H9 (cell line): ENCODE results near the gene BAZ1B. TPM values are rescaled to one million over a fixed set of nuclear protein-coding genes. Genes with fewer than 3 reads are reported as not detected.

ENCODE experiments used
- DNase-seq: peaks from one replicate; pipeline ENCODE4 v3.0.0-alpha.2; 2017
- H2AFZ ChIP-seq: one replicate; pipeline ENCODE4 v1.6.1; 2013; ENCODE audit warnings: mild to moderate bottlenecking, low read length, control low read depth, moderate library complexity
- H2AK5ac ChIP-seq: 2 replicates; pipeline ENCODE4 v1.6.1; 2013; ENCODE audit warnings: low read length, control low read depth, mixed read lengths; ENCODE audit not compliant: insufficient read length
- H2BK120ac ChIP-seq: one replicate; pipeline ENCODE4 v1.6.1; 2013; ENCODE audit warnings: low read depth, mild to moderate bottlenecking, low read length, control low read depth, inconsistent platforms; ENCODE audit not compliant: poor library complexity, severe bottlenecking
- H2BK12ac ChIP-seq: 2 replicates; pipeline ENCODE4 v1.6.1; 2013; ENCODE audit warnings: low read length, control low read depth, mixed read lengths, low read depth; ENCODE audit not compliant: insufficient read length
- H2BK15ac ChIP-seq: 2 replicates; pipeline ENCODE4 v1.6.1; 2013; ENCODE audit warnings: low read depth, low read length, control low read depth
- H2BK20ac ChIP-seq: one replicate; pipeline ENCODE4 v1.6.1; 2013; ENCODE audit warnings: low read depth, mild to moderate bottlenecking, low read length, control low read depth, inconsistent platforms; ENCODE audit not compliant: poor library complexity, severe bottlenecking
- H2BK5ac ChIP-seq: 2 replicates; pipeline ENCODE4 v1.6.1; 2013; ENCODE audit warnings: low read length, control low read depth, mixed read lengths; ENCODE audit not compliant: insufficient read length
- H3K14ac ChIP-seq: 2 replicates; pipeline ENCODE4 v1.6.1; 2013; ENCODE audit warnings: low read length, control low read depth; ENCODE audit not compliant: insufficient read depth
- H3K18ac ChIP-seq: 2 replicates; pipeline ENCODE4 v1.6.1; 2013; ENCODE audit warnings: low read depth, mild to moderate bottlenecking, mixed read lengths, low read length, control low read depth; ENCODE audit not compliant: insufficient read length
- H3K23ac ChIP-seq: 2 replicates; pipeline ENCODE4 v1.6.1; 2013; ENCODE audit warnings: low read length, control low read depth, mixed read lengths, low read depth; ENCODE audit not compliant: insufficient read length
- H3K23me2 ChIP-seq: 2 replicates; pipeline ENCODE4 v1.6.1; 2013; ENCODE audit warnings: low read depth, mild to moderate bottlenecking, mixed read lengths, low read length, control low read depth; ENCODE audit not compliant: insufficient read length, poor library complexity, severe bottlenecking
- H3K27ac ChIP-seq: 2 replicates; pipeline ENCODE4 v1.5.1; 2013; ENCODE audit warnings: low read length, control low read depth, mixed read lengths, low read depth; ENCODE audit not compliant: insufficient read length
- H3K27me3 ChIP-seq: 2 replicates; pipeline ENCODE4 v1.6.1; 2013; ENCODE audit warnings: low read length, control low read depth, inconsistent platforms; ENCODE audit not compliant: insufficient read depth
- H3K4ac ChIP-seq: 2 replicates; pipeline ENCODE4 v1.6.1; 2013; ENCODE audit warnings: low read depth, mild to moderate bottlenecking, control low read depth, inconsistent platforms, low read length, moderate library complexity
- H3K4me1 ChIP-seq: 2 replicates; pipeline ENCODE4 v1.6.1; 2013; ENCODE audit warnings: low read length, control low read depth, inconsistent platforms; ENCODE audit not compliant: insufficient read depth
- H3K4me2 ChIP-seq: 2 replicates; pipeline ENCODE4 v1.6.1; 2013; ENCODE audit warnings: low read length, control low read depth, mixed read lengths; ENCODE audit not compliant: insufficient read length, insufficient read depth
- H3K56ac ChIP-seq: 2 replicates; pipeline ENCODE4 v1.6.1; 2013; ENCODE audit warnings: low read depth, mild to moderate bottlenecking, mixed read lengths, low read length, control low read depth; ENCODE audit not compliant: insufficient read length
- H3K79me1 ChIP-seq: 2 replicates; pipeline ENCODE4 v1.6.1; 2013; ENCODE audit warnings: low read depth, mild to moderate bottlenecking, moderate library complexity, low read length, control low read depth, inconsistent platforms; ENCODE audit not compliant: insufficient read depth, poor library complexity, severe bottlenecking
- H3K79me2 ChIP-seq: 2 replicates; pipeline ENCODE4 v1.6.1; 2013; ENCODE audit warnings: low read length, control low read depth, inconsistent platforms; ENCODE audit not compliant: insufficient read depth
- H3K9ac ChIP-seq: 2 replicates; pipeline ENCODE4 v1.6.1; 2013; ENCODE audit warnings: low read length, control low read depth, mixed read lengths; ENCODE audit not compliant: insufficient read length; ENCODE audit errors: extremely low read depth
- H3K9me3 ChIP-seq: one replicate; pipeline ENCODE4 v1.6.1; 2013; ENCODE audit warnings: low read depth, low read length, inconsistent platforms; ENCODE audit not compliant: control insufficient read depth
- H3T11ph ChIP-seq: one replicate; pipeline ENCODE4 v1.6.1; 2013; ENCODE audit warnings: mild to moderate bottlenecking, low read length, control low read depth, inconsistent platforms
- H4K20me1 ChIP-seq: one replicate; pipeline ENCODE4 v1.6.1; 2013; ENCODE audit not compliant: control insufficient read depth, insufficient read length, insufficient read depth
- H4K5ac ChIP-seq: 2 replicates; pipeline ENCODE4 v1.6.1; 2013; ENCODE audit warnings: low read depth, mild to moderate bottlenecking, mixed read lengths, low read length, control low read depth; ENCODE audit not compliant: insufficient read length
- H4K8ac ChIP-seq: replicated peaks from 2 replicates; pipeline ENCODE4 v1.6.1; 2013; ENCODE audit warnings: low read length, control low read depth, mixed read lengths, low read depth; ENCODE audit not compliant: insufficient read length
- H4K91ac ChIP-seq: 2 replicates; pipeline ENCODE4 v1.6.1; 2013; ENCODE audit warnings: low read depth, mild to moderate bottlenecking, moderate library complexity, mixed read lengths, low read length, control low read depth; ENCODE audit not compliant: insufficient read length
- H3K27ac Mint-ChIP-seq, 3 experiments: 2 replicates in 2 of 3; 3 replicates in 1 of 3; pipeline ENCODE4 v1.8.0; 2020 to 2021; ENCODE audit warnings: mixed read lengths in 3 of 3, mild to moderate bottlenecking in 1 of 3, moderate library complexity in 1 of 3
- H3K27me3 Mint-ChIP-seq: 2 replicates; pipeline ENCODE4 v1.8.0; 2021; ENCODE audit warnings: low read depth, mild to moderate bottlenecking, moderate library complexity, mixed read lengths
- H3K36me3 Mint-ChIP-seq, 3 experiments: 2 replicates in 2 of 3; 3 replicates in 1 of 3; pipeline ENCODE4 v1.8.0; 2020 to 2021; ENCODE audit warnings: low read depth in 3 of 3, mixed read lengths in 3 of 3; ENCODE audit not compliant: insufficient read depth in 1 of 3
- H3K4me1 Mint-ChIP-seq, 2 experiments: 2 replicates each; pipeline ENCODE4 v1.8.0; 2020; ENCODE audit warnings: mixed read lengths in 2 of 2
- H3K4me3 Mint-ChIP-seq, 2 experiments: 2 replicates in 1 of 2; 3 replicates in 1 of 2; pipeline ENCODE4 v1.8.0; 2020 to 2021; ENCODE audit warnings: mild to moderate bottlenecking in 2 of 2, mixed read lengths in 2 of 2, moderate library complexity in 1 of 2
- H3K9me3 Mint-ChIP-seq, 2 experiments: 2 replicates in 1 of 2; 3 replicates in 1 of 2; pipeline ENCODE4 v1.8.0; 2020; ENCODE audit warnings: mild to moderate bottlenecking in 2 of 2, mixed read lengths in 2 of 2, moderate library complexity in 1 of 2
- WGBS: extraction: QIAGEN DNeasy Blood & Tissue Kit; methylation state at CpG from one replicate; pipeline ENCODE4 v1.1.7; 2013; ENCODE audit warnings: missing lambda C conversion rate, low lambda C conversion rate, mixed read lengths; ENCODE audit not compliant: insufficient read length; ENCODE audit errors: extremely low coverage; 5-methylcytosine and 5-hydroxymethylcytosine counted together
- total RNA-seq: library from RNA; stranded (reverse); gene quantifications from 2 replicates; pipeline ENCODE4 v1.2.1, GENCODE V29; 2021
- TF ChIP-seq, protein P1 (sequence below): fragments of 200-600 bp; sonication (generic); conservative IDR thresholded peaks from 3 replicates; pipeline ENCODE4 v1.8.0; 2021; ENCODE audit warnings: antibody characterized with exemption, mild to moderate bottlenecking

BAZ1B gene
- total RNA-seq, 1 experiment from 2014 or later, result 96.4 TPM

DNA sequence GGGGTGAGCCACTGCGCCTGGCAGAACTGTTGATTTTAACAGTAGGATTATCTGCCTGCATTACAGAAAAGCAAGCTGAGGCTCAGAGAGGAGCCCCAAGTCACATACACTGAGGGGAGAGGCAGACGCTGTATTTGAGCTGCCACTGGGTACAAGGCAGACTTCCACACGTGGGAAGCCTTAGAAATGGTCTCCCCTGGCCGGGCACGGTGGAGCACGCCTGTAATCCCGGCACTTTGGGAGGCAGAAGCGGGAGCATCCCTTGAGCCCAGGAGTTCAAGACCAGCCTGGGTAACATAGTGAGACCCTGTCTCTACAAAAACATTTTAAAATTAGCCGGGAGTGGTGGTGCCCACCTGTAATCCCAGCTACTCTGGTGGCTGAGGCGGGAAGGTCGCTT lies 89.4 kb downstream of the BAZ1B start:
- Mint-ChIP-seq H3K4me3 (peak overlapping the region in 1 of 2 experiments; percentile 26; a peak in 2 of 5 replicates), H3K9me3 (peaks cover 0 to 3% of the 10 kb centered on the region in 2 experiments; a peak in 2 of 5 replicates), H3K4me1 (peaks cover 0 to 12% of the 10 kb centered on the region in 2 experiments; a peak in 3 of 4 replicates), H3K27ac (no peak overlapping the region), H3K36me3 (peaks cover 0 to 5% (median 0%) of the 10 kb centered on the region in 3 experiments; a peak in 4 of 7 replicates), H3K27me3 (peaks cover 17% of the 10 kb centered on the region)
- WGBS, result no CpG with 5 or more reads among the region's 11 CpGs
- no peak overlapping the region for H4K91ac ChIP-seq
- no peak overlapping the region for H4K5ac ChIP-seq
- TF ChIP-seq, protein P1, sequence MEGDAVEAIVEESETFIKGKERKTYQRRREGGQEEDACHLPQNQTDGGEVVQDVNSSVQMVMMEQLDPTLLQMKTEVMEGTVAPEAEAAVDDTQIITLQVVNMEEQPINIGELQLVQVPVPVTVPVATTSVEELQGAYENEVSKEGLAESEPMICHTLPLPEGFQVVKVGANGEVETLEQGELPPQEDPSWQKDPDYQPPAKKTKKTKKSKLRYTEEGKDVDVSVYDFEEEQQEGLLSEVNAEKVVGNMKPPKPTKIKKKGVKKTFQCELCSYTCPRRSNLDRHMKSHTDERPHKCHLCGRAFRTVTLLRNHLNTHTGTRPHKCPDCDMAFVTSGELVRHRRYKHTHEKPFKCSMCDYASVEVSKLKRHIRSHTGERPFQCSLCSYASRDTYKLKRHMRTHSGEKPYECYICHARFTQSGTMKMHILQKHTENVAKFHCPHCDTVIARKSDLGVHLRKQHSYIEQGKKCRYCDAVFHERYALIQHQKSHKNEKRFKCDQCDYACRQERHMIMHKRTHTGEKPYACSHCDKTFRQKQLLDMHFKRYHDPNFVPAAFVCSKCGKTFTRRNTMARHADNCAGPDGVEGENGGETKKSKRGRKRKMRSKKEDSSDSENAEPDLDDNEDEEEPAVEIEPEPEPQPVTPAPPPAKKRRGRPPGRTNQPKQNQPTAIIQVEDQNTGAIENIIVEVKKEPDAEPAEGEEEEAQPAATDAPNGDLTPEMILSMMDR, result no peak
- no peak overlapping the region for H3K56ac ChIP-seq
- H3K14ac ChIP-seq, result no peak overlapping the region
- H2BK120ac ChIP-seq, result no peak overlapping the region
- no peaks in the 10 kb centered on the region for H4K20me1 ChIP-seq
- no peak overlapping the region for H3K4ac ChIP-seq
- no peak for DNase-seq
- H2BK5ac ChIP-seq, result no peak overlapping the region
- no peak overlapping the region for H3K4me2 ChIP-seq
- H3K79me1 ChIP-seq, result no peaks in the 10 kb centered on the region
- H3K9me3 ChIP-seq, result no peaks in the 10 kb centered on the region
- H3K27ac ChIP-seq, result no peak overlapping the region
- H2BK12ac ChIP-seq, result no peak overlapping the region
- no peaks in the 10 kb centered on the region for H3K4me1 ChIP-seq
- no peak overlapping the region for H2BK20ac ChIP-seq
- H3K23ac ChIP-seq, result no peak overlapping the region
- H2BK15ac ChIP-seq, result no peak overlapping the region
- no peak overlapping the region for H2AFZ ChIP-seq
- no peak overlapping the region for H3K9ac ChIP-seq
- H2AK5ac ChIP-seq, result no peak overlapping the region
- no peaks in the 10 kb centered on the region; the same call in 1 of the 2 replicates for H3K27me3 ChIP-seq
- no peak overlapping the region for H4K8ac ChIP-seq
- H3T11ph ChIP-seq, result no peak overlapping the region
- no peaks in the 10 kb centered on the region for H3K23me2 ChIP-seq
- no peaks in the 10 kb centered on the region for H3K79me2 ChIP-seq
- H3K18ac ChIP-seq, result no peak overlapping the region
